SK-N-SH treated with all-trans-retinoic acid at 6 μM for 48 hours (cell line): ENCODE results near the gene UIMC1.

Source experiments
- ATAC-seq: fragments of 200-7000 bp; cut with Tn5 transposase; 3 replicates; pipeline ENCODE4 v1.9.1; 2020; ENCODE audit warnings: mild to moderate bottlenecking, moderate library complexity
- BACH2 ChIP-seq: fragments of 250-450 bp; sonication (Bioruptor Pico); IDR thresholded peaks from 2 replicates; pipeline ENCODE4 v1.9.0; 2021; ENCODE audit warnings: mild to moderate bottlenecking, borderline replicate concordance
- CSDC2 ChIP-seq: fragments of 250-450 bp; sonication (Bioruptor Pico); IDR thresholded peaks from 2 replicates; pipeline ENCODE4 v1.5.0; 2020; ENCODE audit warnings: mild to moderate bottlenecking, moderate library complexity
- ESRRG ChIP-seq: fragments of 250-450 bp; sonication (Bioruptor Pico); IDR thresholded peaks from 2 replicates; pipeline ENCODE4 v1.6.1; 2021; ENCODE audit warnings: mild to moderate bottlenecking
- POU6F1 ChIP-seq: fragments of 250-450 bp; sonication (Bioruptor Pico); IDR thresholded peaks from 2 replicates; pipeline ENCODE4 v1.8.0; 2021; ENCODE audit warnings: low read depth, mild to moderate bottlenecking, moderate library complexity, borderline replicate concordance
- PPARA ChIP-seq: fragments of 250-450 bp; sonication (Bioruptor Pico); IDR thresholded peaks from 2 replicates; pipeline ENCODE4 v1.5.0; 2020; ENCODE audit warnings: mild to moderate bottlenecking, borderline replicate concordance
- RARB ChIP-seq: fragments of 250-450 bp; sonication (Bioruptor Pico); IDR thresholded peaks from 2 replicates; pipeline ENCODE4 v1.8.0; 2021; ENCODE audit warnings: mild to moderate bottlenecking, moderate library complexity
- SNAI2 ChIP-seq: fragments of 250-450 bp; sonication (Bioruptor Pico); IDR thresholded peaks from 2 replicates; pipeline ENCODE4 v1.5.0; 2020; ENCODE audit warnings: mild to moderate bottlenecking, moderate library complexity
- TCF4 ChIP-seq: fragments of 250-450 bp; sonication (Bioruptor Pico); IDR thresholded peaks from 2 replicates; pipeline ENCODE4 v1.8.0; 2021; ENCODE audit warnings: mild to moderate bottlenecking, moderate library complexity, borderline replicate concordance
- ZC3H10 ChIP-seq: fragments of 250-450 bp; sonication (Bioruptor Pico); IDR thresholded peaks from 2 replicates; pipeline ENCODE4 v1.5.1; 2021; ENCODE audit warnings: mild to moderate bottlenecking, moderate library complexity
- ZFP3 ChIP-seq: fragments of 250-450 bp; sonication (Bioruptor Pico); IDR thresholded peaks from 2 replicates; pipeline ENCODE4 v1.5.0; 2020; ENCODE audit warnings: mild to moderate bottlenecking, moderate library complexity
- ZFP30 ChIP-seq: fragments of 450-650 bp; formaldehyde crosslinking; IDR thresholded peaks from 2 replicates; pipeline ENCODE4 v1.5.0; 2022; ENCODE audit warnings: mild to moderate bottlenecking, moderate library complexity
- ZNF565 ChIP-seq: fragments of 450-650 bp; formaldehyde crosslinking; conservative IDR thresholded peaks from 2 replicates; pipeline ENCODE4 v1.5.0; 2020; ENCODE audit warnings: low read depth, mild to moderate bottlenecking, moderate library complexity
- ZNF70 ChIP-seq: fragments of 450-650 bp; formaldehyde crosslinking; IDR thresholded peaks from 2 replicates; pipeline ENCODE4 v1.5.0; 2020; ENCODE audit warnings: mild to moderate bottlenecking, moderate library complexity
- ZNF8 ChIP-seq: fragments of 450-650 bp; formaldehyde crosslinking; IDR thresholded peaks from 2 replicates; pipeline ENCODE4 v1.5.0; 2020; ENCODE audit warnings: mild to moderate bottlenecking, moderate library complexity
- TF ChIP-seq, protein P1 (sequence below): fragments of 250-450 bp; sonication (Bioruptor Pico); IDR thresholded peaks from 2 replicates; pipeline ENCODE4 v1.5.1; 2020; ENCODE audit warnings: low read depth, mild to moderate bottlenecking, moderate library complexity
- TF ChIP-seq, protein P2 (sequence below): fragments of 250-450 bp; sonication (Bioruptor Pico); IDR thresholded peaks from 2 replicates; pipeline ENCODE4 v1.5.0; 2020; ENCODE audit warnings: mild to moderate bottlenecking, moderate library complexity
- TF ChIP-seq, protein P3 (sequence below): fragments of 250-450 bp; sonication (Bioruptor Pico); IDR thresholded peaks from 2 replicates; pipeline ENCODE4 v1.5.1; 2021; ENCODE audit warnings: mild to moderate bottlenecking, moderate library complexity

The UIMC1 gene

DNA sequence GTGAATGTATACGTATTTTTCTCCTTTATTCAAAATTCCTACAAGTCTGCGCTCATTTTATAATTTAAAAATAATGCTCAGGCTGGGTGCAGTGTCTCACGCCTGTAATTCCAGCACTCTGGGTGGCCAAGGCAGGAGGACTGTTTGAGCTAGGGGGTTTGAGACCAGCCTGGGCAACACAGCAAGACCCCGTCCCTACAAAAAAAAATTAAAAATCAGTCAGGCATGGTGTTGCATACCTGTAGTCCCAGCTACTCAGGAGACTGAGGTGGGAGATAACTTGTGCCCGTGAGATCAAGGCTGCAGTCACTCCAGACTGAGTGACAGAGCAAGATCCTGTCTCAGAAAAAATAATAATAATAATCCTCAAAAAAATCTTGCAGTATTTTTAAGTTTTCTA lies 7.8 kb downstream of the UIMC1 start:
- TF ChIP-seq ZFP30 (CRISPR knock-in tag) (no peak), SNAI2 (CRISPR knock-in tag) (no peak), PPARA (no peak), ESRRG (CRISPR knock-in tag) (no peak), ZNF70 (CRISPR knock-in tag) (no peak), CSDC2 (no peak), RARB (CRISPR knock-in tag) (no peak), ZC3H10 (CRISPR knock-in tag) (no peak), BACH2 (no peak)
- TF ChIP-seq, protein P1, sequence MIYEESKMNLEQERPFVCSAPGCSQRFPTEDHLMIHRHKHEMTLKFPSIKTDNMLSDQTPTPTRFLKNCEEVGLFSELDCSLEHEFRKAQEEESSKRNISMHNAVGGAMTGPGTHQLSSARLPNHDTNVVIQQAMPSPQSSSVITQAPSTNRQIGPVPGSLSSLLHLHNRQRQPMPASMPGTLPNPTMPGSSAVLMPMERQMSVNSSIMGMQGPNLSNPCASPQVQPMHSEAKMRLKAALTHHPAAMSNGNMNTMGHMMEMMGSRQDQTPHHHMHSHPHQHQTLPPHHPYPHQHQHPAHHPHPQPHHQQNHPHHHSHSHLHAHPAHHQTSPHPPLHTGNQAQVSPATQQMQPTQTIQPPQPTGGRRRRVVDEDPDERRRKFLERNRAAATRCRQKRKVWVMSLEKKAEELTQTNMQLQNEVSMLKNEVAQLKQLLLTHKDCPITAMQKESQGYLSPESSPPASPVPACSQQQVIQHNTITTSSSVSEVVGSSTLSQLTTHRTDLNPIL (CRISPR knock-in tag), result no peak
- TF ChIP-seq, all 23 proteins: peak for 0
- no peak for ATAC-seq

- ATAC-seq, result no peak; the same call in 2 of the 3 replicates
- TF ChIP-seq POU6F1 (CRISPR knock-in tag) (no peak), ZNF565 (CRISPR knock-in tag) (no peak), RARB (CRISPR knock-in tag) (no peak), CSDC2 (no peak), ZNF70 (CRISPR knock-in tag) (no peak), ZNF8 (CRISPR knock-in tag) (no peak), ESRRG (CRISPR knock-in tag) (no peak), TCF4 (no peak), ZFP3 (CRISPR knock-in tag) (no peak)
- TF ChIP-seq, protein P2, sequence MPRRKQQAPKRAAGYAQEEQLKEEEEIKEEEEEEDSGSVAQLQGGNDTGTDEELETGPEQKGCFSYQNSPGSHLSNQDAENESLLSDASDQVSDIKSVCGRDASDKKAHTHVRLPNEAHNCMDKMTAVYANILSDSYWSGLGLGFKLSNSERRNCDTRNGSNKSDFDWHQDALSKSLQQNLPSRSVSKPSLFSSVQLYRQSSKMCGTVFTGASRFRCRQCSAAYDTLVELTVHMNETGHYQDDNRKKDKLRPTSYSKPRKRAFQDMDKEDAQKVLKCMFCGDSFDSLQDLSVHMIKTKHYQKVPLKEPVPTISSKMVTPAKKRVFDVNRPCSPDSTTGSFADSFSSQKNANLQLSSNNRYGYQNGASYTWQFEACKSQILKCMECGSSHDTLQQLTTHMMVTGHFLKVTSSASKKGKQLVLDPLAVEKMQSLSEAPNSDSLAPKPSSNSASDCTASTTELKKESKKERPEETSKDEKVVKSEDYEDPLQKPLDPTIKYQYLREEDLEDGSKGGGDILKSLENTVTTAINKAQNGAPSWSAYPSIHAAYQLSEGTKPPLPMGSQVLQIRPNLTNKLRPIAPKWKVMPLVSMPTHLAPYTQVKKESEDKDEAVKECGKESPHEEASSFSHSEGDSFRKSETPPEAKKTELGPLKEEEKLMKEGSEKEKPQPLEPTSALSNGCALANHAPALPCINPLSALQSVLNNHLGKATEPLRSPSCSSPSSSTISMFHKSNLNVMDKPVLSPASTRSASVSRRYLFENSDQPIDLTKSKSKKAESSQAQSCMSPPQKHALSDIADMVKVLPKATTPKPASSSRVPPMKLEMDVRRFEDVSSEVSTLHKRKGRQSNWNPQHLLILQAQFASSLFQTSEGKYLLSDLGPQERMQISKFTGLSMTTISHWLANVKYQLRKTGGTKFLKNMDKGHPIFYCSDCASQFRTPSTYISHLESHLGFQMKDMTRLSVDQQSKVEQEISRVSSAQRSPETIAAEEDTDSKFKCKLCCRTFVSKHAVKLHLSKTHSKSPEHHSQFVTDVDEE (CRISPR knock-in tag), result no peak
- TF ChIP-seq, protein P3, sequence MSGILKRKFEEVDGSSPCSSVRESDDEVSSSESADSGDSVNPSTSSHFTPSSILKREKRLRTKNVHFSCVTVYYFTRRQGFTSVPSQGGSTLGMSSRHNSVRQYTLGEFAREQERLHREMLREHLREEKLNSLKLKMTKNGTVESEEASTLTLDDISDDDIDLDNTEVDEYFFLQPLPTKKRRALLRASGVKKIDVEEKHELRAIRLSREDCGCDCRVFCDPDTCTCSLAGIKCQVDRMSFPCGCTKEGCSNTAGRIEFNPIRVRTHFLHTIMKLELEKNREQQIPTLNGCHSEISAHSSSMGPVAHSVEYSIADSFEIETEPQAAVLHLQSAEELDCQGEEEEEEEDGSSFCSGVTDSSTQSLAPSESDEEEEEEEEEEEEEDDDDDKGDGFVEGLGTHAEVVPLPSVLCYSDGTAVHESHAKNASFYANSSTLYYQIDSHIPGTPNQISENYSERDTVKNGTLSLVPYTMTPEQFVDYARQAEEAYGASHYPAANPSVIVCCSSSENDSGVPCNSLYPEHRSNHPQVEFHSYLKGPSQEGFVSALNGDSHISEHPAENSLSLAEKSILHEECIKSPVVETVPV (CRISPR knock-in tag), result no peak
- TF ChIP-seq, protein P1 (CRISPR knock-in tag), result no peak
Measured at GRCh38 chr5:176996780-176997179, 9.8 kb downstream of the UIMC1 start.

DNA sequence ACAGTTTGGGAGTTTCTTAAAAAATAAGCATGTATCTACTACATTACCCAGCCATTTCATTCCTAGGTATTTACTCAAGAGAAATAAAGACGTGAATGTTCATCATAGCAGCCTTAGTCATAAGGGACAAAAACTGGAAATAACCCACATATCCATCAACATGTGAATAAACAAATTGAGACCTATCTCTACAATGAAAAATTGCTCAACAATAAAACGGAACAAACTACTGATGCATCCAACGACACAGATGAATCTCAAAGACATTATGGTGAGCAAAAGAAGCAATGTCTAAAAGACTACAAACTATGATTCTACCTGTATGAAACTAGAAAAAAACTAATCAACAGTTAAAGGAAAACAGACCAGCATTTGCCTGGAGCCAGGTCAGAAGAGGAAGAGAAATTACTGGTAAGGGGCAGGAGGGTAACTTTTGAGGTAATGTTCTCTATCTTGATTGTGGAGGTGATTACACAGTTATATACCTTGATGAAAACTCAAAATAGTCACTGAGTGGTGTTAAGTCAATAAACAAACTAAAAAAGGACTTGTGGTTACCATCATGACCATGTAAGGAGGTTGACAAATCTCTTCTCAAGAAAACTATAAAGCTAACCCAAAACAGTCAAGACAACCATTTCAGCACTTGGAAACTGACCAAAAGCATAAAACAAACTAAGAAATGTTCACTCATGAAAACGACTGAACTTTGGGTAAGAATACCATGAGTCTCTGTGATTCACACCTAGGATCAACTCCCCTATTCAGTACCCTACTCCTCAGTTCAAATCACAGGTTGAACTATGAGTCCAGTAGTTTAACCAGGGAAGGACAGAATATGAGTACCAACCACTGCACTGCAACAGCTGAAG lies 10.4 kb downstream of the UIMC1 start:
- TF ChIP-seq, protein P3 (CRISPR knock-in tag), result no peak
- TF ChIP-seq PPARA (no peak), RARB (CRISPR knock-in tag) (no peak)
- no peak; the same call in 2 of the 3 replicates for ATAC-seq
